ENCODE data around the gene CEP89.
"Not testable (repeated sequence)": the region's sequence is repeated elsewhere in the genome, so short reads cannot be mapped to it uniquely, and the experiment has no call there.

CEP89 gene

GRCh38 chr19:32945260-32945659 is 26.5 kb downstream of the CEP89 start:
- DNase-seq: no peak

DNA sequence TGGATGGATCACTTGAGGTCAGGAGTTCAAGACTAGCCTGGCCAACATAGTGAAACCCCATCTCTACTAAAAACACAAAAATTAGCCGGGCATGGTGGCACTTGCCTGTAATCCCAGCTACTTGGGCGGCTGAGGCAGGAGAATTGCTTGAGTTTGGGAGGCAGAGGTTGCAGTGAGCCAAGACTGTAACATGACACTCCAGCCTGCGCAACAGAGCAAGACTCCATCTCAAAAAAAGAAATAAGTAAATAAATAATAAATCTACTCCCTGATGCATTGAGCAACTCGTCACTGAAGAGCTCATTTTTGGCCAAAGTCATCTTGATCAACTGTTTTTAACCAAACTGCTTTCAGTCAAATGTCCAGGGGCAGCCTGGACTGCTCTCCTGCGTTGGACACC is 30.5 kb downstream of the CEP89 start:
- not testable (repeated sequence) for DNase-seq

DNA sequence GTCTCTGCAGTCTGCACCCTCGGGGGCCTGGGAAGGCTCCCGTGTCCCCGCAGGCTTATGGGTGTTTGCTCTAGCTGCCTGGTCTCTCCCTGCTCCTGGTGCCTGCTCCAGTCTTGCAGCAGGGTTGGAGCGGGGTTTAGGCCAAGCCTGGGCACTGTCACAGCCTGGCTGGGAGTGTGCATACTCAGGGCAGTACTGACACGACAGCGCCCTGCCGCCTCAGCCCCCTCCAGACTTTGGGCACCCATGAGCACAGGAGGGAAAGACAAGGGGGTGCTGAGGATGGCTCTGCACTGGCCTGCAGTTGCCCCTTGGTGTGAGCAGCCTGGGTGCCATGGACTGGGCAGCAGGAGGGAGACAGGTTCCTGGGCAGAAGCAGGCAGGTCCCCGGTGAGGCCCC is 35.7 kb downstream of the CEP89 start:
- DNase-seq: no peak

DNA sequence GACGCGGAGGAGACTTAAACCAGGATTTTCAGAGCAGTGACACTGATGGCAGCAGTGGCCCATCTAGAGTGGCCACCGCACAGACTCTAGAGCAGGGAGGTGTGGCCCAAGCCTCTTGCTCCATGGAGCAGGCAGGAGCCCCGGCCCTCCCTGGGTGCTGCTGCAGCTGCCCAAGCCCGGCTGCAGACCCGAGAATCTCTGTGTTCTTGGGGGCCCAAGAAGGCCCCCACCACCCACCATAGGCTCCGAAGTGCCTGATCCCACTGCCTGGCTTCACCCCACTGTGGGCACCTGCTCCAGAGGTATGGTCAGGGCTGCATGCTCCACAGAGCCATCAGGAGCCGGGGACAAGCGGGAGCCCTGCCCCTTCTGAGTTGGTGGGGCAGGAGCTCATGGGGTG is 36.1 kb downstream of the CEP89 start:
- DNase-seq: no peak

DNA sequence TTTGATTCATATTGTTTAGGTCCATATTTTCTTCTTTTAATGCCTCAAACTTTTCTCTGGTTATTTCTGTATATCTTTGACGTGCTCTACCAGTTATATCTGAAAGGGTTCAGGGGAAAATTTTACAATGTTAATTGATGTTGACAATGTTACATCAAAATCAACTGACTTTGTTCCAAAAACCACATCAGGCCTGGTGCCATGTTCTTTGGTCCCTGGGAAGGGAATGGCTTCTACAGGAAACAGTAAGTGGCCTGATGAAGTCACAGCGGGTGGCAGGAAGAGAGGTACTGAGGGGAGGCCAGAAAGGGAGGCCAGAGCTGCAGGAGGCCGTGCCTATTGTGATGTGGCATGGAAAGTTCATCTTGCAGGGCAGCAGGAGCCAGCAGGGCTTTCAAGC is 38.2 kb downstream of the CEP89 start:
- DNase-seq: no peak

- no peak for DNase-seq
Measured at GRCh38 chr19:32930567-32930966, 41.2 kb downstream of the CEP89 start.

DNA sequence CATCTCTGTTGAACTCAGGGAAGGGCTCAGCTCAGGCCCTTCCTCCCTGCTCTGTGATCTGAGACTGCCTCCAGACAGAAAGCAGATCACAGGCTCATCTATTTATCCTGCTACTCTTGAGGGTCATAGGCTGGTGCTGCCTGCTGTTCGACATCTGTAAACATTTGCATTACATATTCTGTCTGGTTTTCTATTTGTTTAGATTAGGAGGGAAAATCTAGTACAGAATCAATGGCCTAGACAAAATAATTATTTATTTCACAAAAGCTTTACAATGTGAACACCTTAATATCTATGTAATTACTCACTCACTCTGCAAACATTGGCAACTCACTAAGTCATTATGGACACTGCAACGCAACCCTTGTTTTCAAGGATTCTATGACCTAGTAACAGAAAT is 43.0 kb downstream of the CEP89 start:
- no peak for DNase-seq

- no peak for DNase-seq
Measured at GRCh38 chr19:32924200-32924599, 47.6 kb downstream of the CEP89 start.

- no peak for DNase-seq
Measured at GRCh38 chr19:32921624-32922023, 50.1 kb downstream of the CEP89 start.

- DNase-seq: no peak
Measured at GRCh38 chr19:32919365-32919764, 52.4 kb downstream of the CEP89 start.

DNA sequence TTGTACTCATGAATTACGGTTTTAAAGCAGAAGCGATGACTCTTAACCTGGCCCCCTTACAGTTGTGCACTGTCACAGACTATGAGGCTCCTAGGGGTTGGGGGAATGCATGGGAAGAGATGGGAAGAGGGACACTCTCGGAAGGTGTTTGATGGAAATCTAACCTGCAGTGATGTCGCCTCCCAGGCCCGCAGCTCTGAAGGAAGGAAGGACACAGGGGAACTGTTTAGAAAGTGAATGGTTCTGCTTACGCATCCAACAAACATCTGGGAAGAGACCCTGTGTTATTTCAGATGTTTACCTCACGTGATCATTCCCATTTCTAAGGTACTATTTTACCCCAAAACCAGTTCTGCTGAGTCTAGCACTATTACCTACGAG is 54.2 kb downstream of the CEP89 start:
- no peak for DNase-seq

GRCh38 chr19:32916969-32917615 is 54.7 kb downstream of the CEP89 start:
- no peak for DNase-seq

- no peak for DNase-seq
Measured at GRCh38 chr19:32914879-32915660, 56.7 kb downstream of the CEP89 start.

GRCh38 chr19:32911467-32911866 is 60.3 kb downstream of the CEP89 start:
- no peak for DNase-seq

DNA sequence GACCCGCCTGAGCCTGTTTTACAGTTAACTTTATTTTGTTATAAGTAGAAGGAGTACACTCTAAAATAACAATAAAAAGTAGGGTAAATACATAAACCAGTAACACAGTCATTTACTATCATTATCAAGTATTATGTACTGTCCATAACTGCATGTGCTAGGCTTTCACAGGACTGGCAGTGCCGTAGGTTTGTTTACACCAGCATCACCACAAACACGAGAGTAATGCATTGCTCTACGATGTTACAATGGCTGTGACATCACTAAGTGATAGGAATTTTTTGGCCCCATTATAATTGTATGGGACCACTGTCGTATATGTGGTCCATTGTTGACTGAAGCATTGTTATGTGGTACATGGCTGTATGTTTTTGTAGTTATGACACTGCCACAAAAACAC is 60.9 kb downstream of the CEP89 start:
- DNase-seq: no peak

DNA sequence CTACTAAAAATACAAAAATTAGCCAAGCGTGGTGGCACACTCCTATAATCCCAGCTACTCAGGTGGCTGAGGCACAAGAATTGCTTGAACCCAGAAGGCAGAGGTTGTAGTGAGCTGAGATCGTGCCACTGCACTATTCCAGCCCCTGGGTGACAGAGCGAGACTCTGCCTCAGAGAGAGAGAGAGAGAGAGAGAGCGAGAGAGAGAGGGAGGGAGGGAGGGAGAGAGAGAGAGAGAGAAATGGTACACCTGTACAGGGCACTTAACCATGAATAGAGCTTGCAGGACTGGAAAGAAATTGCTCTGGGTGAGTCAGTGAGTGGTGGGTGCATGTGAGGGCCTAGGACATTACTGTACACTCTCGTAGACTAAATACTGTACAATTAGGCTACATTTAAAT is 61.7 kb downstream of the CEP89 start:
- no peak for DNase-seq

GRCh38 chr19:32909257-32909656 is 62.5 kb downstream of the CEP89 start:
- DNase-seq: no peak

DNA sequence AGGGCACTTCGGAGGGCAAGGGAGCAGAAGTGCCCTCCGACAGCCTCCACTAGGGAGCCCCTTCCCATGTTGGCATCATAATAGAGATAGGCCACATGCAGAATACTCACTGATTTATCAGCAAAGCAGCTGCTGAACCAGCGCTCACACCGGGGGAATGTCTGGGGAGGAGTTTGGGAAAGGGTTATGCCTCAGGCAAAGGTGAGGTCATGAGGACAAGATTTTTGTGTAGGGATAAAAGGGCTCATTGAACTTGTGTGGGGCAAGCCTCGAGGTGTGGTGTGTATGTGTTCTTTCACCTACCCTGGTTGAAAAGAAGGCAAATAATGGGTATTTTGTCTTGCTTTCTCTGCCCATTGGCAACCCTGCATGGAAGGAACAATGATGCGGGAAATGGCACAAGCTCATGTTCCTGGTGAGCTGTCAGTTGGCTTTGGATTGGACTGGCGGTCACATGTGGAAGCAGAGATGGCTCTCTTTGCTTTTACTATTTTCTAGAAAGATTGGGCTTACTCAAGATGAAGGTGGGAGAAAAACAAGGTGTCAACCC is 63.0 kb downstream of the CEP89 start:
- DNase-seq: no peak

- no peak for DNase-seq
Measured at GRCh38 chr19:32902448-32902847, 69.3 kb downstream of the CEP89 start.

DNA sequence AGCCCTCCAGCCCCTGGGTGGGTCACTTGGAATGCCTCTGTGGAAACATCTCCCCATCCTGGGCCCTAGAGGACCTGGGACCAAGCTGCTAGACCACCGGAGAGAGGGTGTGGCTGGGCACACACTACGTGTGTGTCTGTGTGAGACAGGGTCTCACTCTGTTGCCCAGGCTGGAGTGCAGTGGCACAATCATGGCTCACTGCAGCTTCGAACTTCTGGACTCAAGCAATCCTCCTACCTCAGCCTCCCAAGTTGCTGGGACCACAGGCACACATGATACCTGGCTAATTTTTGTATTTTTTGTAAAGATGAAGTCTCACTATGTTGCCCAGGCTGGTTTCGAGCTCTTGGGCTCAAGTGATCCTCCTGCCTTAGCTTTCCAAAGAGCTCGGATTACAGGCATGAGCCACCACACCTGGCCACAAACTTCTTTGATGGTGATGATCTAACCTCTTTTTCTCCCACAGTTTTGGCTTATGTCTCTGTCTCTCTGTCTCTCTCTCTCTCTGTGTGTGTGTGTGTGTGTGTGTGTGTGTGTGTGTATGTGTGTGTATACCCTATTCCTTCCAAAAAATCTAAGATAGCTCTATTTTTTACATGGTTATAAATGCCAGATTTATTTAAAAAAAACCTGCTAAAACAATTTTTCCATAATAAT is 70.1 kb downstream of the CEP89 start:
- no peak for DNase-seq

- DNase-seq: no peak
Measured at GRCh38 chr19:32896516-32897214, 75.1 kb downstream of the CEP89 start.

DNA sequence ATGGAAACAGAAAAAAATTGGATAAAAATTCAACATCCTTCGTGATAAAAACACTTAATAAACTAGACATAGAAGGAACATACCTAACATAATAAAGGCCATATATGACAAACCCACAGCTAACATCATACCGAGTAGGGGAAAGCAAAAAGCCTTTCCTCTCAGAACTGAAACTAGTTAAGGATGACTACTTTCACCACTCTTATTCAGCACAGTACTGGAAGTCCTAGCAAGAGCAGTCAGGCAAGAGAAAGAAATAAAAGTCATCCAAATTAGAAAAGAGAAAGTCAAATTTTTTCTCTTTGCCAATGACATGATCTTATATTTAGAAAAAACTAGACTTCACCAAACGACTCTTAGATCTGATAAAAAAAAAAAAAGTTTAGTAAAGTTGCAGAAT is 76.4 kb downstream of the CEP89 start:
- DNase-seq: no peak

GRCh38 chr19:32891609-32892008 is 80.1 kb downstream of the CEP89 start:
- DNase-seq: no peak

All from NCI-H1092 (cell line).